ENCODE results near the gene ALPG. TPM values are rescaled to one million over a fixed set of nuclear protein-coding genes. Genes with fewer than 3 reads are reported as not detected.

The ALPG gene
- total and polyA plus RNA-seq, 2 of the 13 experiments (the other 11 are each of a cell fraction or from before 2014, with no cell fraction given), result not detected

- no peak for TF ChIP-seq ZNF564 (CRISPR knock-in tag; IDR thresholded peaks at IDR 0.05)
- TF ChIP-seq ZBTB40 (IDR thresholded peaks at IDR 0.05), result no peak
- TF ChIP-seq ZBTB40 (CRISPR knock-in tag; IDR thresholded peaks at IDR 0.05), result no peak
These were observed 8.2 kb upstream of the ALPG start (continued) for GRCh38 chr2:232398293-232399034.

Measured in HepG2 (cell line).